ENCODE results near the gene DCAF11. TPM values are rescaled to one million over a fixed set of nuclear protein-coding genes. Genes with fewer than 3 reads are reported as not detected.

The DCAF11 gene
- total and polyA plus RNA-seq, 2 donors (not counting 1 experiment from before 2014, with no cell fraction given) = 64.5 to 96.3 TPM

DNA sequence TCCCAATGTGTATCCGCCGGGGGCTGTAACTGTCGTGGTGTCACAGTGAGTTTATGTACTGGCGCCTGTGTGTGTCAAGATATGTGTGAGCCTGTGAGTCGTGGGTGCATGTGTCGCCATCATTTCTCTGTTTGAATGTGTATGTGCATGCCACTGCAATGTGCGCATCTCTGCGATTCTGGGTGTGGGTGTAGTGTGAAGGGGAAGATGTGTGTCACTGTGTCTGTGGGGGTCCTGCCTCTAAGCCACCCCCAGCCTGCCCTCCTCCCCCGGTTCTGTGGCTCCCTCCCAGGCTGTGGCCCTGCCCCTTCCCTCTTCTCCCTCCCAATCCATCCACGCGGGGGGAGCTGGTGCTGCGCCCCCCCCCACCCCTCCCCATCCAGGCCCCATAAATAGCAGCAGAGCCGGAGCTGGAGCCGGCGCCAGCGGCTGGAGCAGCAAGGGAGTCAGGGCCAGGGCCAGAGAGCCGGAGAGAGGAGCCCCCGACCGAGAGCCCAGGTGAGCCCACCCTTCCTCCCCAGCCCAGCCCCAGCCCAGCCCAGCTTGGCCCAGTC, 43.4 kb upstream of the DCAF11 start, which contains the start of gene CPNE6:
Gene CPNE6, plus strand, starts transcription at position 419 of the 554 bp plus-strand sequence. CDS start 1,375 bp downstream, outside the sequence.
- Histone ChIP-seq H3K9ac (ENCODE audit: low read length) (no peak within 1 kb of the TSS), H3K79me2 (ENCODE audit: control insufficient read depth, insufficient read depth, low read length) (no peaks in the 10 kb centered on the region), H3K36me3 (replicated peaks in 1 of 2; ENCODE audit: control extremely low read depth in 1 of 2, control insufficient read depth in 1 of 2, extremely low read depth in 1 of 2, insufficient read depth in 2 of 2, low read length in 1 of 2) (no peaks in the 10 kb centered on the region), H3K27me3 (replicated peaks in 1 of 4; ENCODE audit: control extremely low read depth in 1 of 4, control insufficient read depth in 3 of 4, insufficient read depth in 4 of 4, low read length in 3 of 4) (peaks cover 0 to 4% (median 0%) of the 10 kb centered on the region in 4 experiments), H3K9me3 (ENCODE audit: control extremely low read depth in 1 of 3, control insufficient read depth in 2 of 3, insufficient read depth in 1 of 3, low read length in 2 of 3) (no peaks in the 10 kb centered on the region), H2AFZ (ENCODE audit: insufficient read depth, low read depth, low read length, poor library complexity, severe bottlenecking) (no peak within 1 kb of the TSS), H3K4me3 (ENCODE audit: control extremely low read depth in 1 of 5, extremely low read depth in 1 of 5, insufficient read depth in 1 of 5, low read depth in 2 of 5, low read length in 4 of 5) (no peak within 1 kb of the TSS), H3K27ac (ENCODE audit: low read length in 2 of 2) (no peak within 1 kb of the TSS), H3K4me2 (replicated peaks; ENCODE audit: low read depth, low read length, poor library complexity, severe bottlenecking) (no peak within 1 kb of the TSS), H3K4me1 (ENCODE audit: control insufficient read depth in 2 of 2, insufficient read depth in 2 of 2, low read length in 2 of 2) (peaks cover 13 to 15% of the 10 kb centered on the region in 2 donors), H4K20me1 (ENCODE audit: control insufficient read depth, insufficient read depth, low read length, poor library complexity, severe bottlenecking) (no peaks in the 10 kb centered on the region)
- ATAC-seq (ENCODE audit: low read depth) (no peak), DNase-seq (no peak)
- WGBS (ENCODE audit: insufficient coverage) = 88% methylated on average over 14 of the region's 19 CpGs
- Mint-ChIP-seq H3K27me3 (peaks cover 4% of the 10 kb centered on the region), H3K4me3 (no peak within 1 kb of the TSS), H3K27ac (no peak within 1 kb of the TSS), H3K4me1 (peaks cover 15% of the 10 kb centered on the region), H3K9me3 (ENCODE audit: insufficient read depth) (no peaks in the 10 kb centered on the region)
- TF ChIP-seq, protein P1, sequence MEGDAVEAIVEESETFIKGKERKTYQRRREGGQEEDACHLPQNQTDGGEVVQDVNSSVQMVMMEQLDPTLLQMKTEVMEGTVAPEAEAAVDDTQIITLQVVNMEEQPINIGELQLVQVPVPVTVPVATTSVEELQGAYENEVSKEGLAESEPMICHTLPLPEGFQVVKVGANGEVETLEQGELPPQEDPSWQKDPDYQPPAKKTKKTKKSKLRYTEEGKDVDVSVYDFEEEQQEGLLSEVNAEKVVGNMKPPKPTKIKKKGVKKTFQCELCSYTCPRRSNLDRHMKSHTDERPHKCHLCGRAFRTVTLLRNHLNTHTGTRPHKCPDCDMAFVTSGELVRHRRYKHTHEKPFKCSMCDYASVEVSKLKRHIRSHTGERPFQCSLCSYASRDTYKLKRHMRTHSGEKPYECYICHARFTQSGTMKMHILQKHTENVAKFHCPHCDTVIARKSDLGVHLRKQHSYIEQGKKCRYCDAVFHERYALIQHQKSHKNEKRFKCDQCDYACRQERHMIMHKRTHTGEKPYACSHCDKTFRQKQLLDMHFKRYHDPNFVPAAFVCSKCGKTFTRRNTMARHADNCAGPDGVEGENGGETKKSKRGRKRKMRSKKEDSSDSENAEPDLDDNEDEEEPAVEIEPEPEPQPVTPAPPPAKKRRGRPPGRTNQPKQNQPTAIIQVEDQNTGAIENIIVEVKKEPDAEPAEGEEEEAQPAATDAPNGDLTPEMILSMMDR (IDR thresholded peaks at IDR 0.05) = no peak
- TF ChIP-seq EZH2 (IDR thresholded peaks at IDR 0.05; ENCODE audit: borderline replicate concordance, insufficient read depth, low read depth, low read length, poor library complexity, severe bottlenecking) = no peak
- ChIA-PET CTCF (interaction anchor here (1.5 kb wide), 2 partner anchors 17 to 37 kb away, joined by 4 to 5 read pairs; no protein-coding TSS in a partner anchor), POLR2A (interaction anchor here (0.6 to 0.7 kb wide), 2 partner anchors 12 to 1199 kb away, joined by 3 to 4 read pairs; no protein-coding TSS in a partner anchor)
- intact Hi-C loops (cut with micrococcal nuclease) = no loop called here

DNA sequence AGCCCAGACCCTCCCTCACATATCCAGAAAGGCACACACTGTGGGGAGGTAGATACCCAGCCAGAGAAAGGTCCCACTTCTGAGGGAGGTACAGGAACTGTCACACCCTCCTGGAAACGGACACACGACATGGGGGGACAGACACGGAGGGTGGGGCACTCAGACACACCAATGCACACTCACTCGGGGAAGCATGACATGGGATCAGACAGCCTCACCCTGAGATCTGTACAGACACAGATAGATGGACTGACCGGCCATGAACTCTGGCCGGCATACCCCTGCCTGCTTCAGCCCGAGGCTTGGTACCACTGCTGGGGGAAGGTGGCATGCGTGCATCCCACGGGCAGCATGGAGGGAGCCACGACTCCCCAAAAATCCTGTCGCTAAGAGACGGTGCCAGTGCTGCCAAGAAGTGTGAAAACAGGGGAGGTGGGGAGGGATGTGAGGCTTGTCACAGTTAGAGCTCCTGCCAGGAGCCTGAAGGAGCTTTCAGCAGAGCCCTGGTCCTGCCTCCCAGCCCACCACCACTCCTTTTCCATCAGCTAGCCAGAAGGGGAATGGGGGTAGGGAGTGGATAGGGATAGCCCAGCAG, 42.6 kb upstream of the DCAF11 start:
- Histone ChIP-seq H3K4me3 (ENCODE audit: control extremely low read depth in 1 of 5, extremely low read depth in 1 of 5, insufficient read depth in 1 of 5, low read depth in 2 of 5, low read length in 4 of 5) (no peak overlapping the region), H3K9me3 (ENCODE audit: control extremely low read depth in 1 of 3, control insufficient read depth in 2 of 3, insufficient read depth in 1 of 3, low read length in 2 of 3) (no peaks in the 10 kb centered on the region), H3K27me3 (replicated peaks in 1 of 4; ENCODE audit: control extremely low read depth in 1 of 4, control insufficient read depth in 3 of 4, insufficient read depth in 4 of 4, low read length in 3 of 4) (peaks cover 0 to 4% (median 0%) of the 10 kb centered on the region in 4 experiments), H3K9ac (ENCODE audit: low read length) (no peak overlapping the region), H3K27ac (ENCODE audit: low read length in 2 of 2) (no peak overlapping the region), H3K4me2 (replicated peaks; ENCODE audit: low read depth, low read length, poor library complexity, severe bottlenecking) (no peak overlapping the region), H3K79me2 (ENCODE audit: control insufficient read depth, insufficient read depth, low read length) (peaks cover under 1% of the 10 kb centered on the region), H3K4me1 (ENCODE audit: control insufficient read depth in 2 of 2, insufficient read depth in 2 of 2, low read length in 2 of 2) (peaks cover 13 to 17% of the 10 kb centered on the region in 2 donors), H2AFZ (ENCODE audit: insufficient read depth, low read depth, low read length, poor library complexity, severe bottlenecking) (no peak overlapping the region), H4K20me1 (ENCODE audit: control insufficient read depth, insufficient read depth, low read length, poor library complexity, severe bottlenecking) (no peaks in the 10 kb centered on the region), H3K36me3 (replicated peaks in 1 of 2; ENCODE audit: control extremely low read depth in 1 of 2, control insufficient read depth in 1 of 2, extremely low read depth in 1 of 2, insufficient read depth in 2 of 2, low read length in 1 of 2) (no peaks in the 10 kb centered on the region)
- Mint-ChIP-seq H3K27ac (no peak overlapping the region), H3K27me3 (peaks cover 4% of the 10 kb centered on the region), H3K4me3 (no peak overlapping the region), H3K9me3 (ENCODE audit: insufficient read depth) (no peaks in the 10 kb centered on the region), H3K4me1 (peaks cover 20% of the 10 kb centered on the region)
- no peak for DNase-seq
- ATAC-seq (ENCODE audit: low read depth) = no peak
- POLR2A ChIA-PET = interaction anchor here (0.7 kb wide), 1 partner anchor 11 kb away, joined by 4 read pairs; no protein-coding TSS in a partner anchor
- intact Hi-C loops (cut with micrococcal nuclease) = no loop called here
- TF ChIP-seq EZH2 (IDR thresholded peaks at IDR 0.05; ENCODE audit: borderline replicate concordance, insufficient read depth, low read depth, low read length, poor library complexity, severe bottlenecking) = no peak
- TF ChIP-seq, protein P1 (IDR thresholded peaks at IDR 0.05) = no peak
- CTCF ChIA-PET = interaction anchor here (0.8 to 1.5 kb wide), 3 partner anchors 14 to 37 kb away, joined by 3 to 4 read pairs (median 3); no protein-coding TSS in a partner anchor
- 93% methylated on average over 10 of the region's 12 CpGs for WGBS (ENCODE audit: insufficient coverage)
